H1 (cell line): Measurements from ENCODE around the gene C10orf120. TPM values are rescaled to one million over a fixed set of nuclear protein-coding genes. Genes with fewer than 3 reads are reported as not detected.

ENCODE experiments used
- CBX5 ChIP-seq: fragments of 300-800, 300-1000 bp; sonication (generic); IDR thresholded peaks from 2 replicates; pipeline ENCODE4 v1.7.1; 2016; ENCODE audit warnings: antibody characterized with exemption, low read length, low read depth
- PHF8 ChIP-seq: fragments of 200-600 bp; sonication (generic); conservative IDR thresholded peaks from 2 replicates; pipeline ENCODE4 v1.7.1; 2012; ENCODE audit warnings: low read depth, mild to moderate bottlenecking, inconsistent platforms, low read length, moderate library complexity
- polyA plus RNA-seq, 7 experiments: library from polyadenylated mRNA; depleted of rRNA in 3 of 7; stranded (reverse) in 5 of 7; unstranded in 2 of 7; fragments of >200 nt in 5 of 7; fragments of 200-250 nt in 2 of 7; gene quantifications; 1 replicate in 5 of 7; 2 replicates in 1 of 7; 4 replicates in 1 of 7; pipeline versions ENCODE4 v1.2.1 to v1.2.3, GENCODE V29; 2011 to 2013; ENCODE audit warnings: missing spikeins in 2 of 7, mixed read lengths in 2 of 7
- total RNA-seq: library from RNA; stranded (reverse); fragmentation: NEBNext Ultra II Directional; extraction: Animal tissue kit (Norgen Biotek cat#: 25700); gene quantifications from 2 replicates; pipeline ENCODE4 v1.2.1, GENCODE V29; 2021

C10orf120 gene
- total and polyA plus RNA-seq, 2 of the 8 experiments (the other 6 are each of a cell fraction or from before 2014, with no cell fraction given): not detected

DNA sequence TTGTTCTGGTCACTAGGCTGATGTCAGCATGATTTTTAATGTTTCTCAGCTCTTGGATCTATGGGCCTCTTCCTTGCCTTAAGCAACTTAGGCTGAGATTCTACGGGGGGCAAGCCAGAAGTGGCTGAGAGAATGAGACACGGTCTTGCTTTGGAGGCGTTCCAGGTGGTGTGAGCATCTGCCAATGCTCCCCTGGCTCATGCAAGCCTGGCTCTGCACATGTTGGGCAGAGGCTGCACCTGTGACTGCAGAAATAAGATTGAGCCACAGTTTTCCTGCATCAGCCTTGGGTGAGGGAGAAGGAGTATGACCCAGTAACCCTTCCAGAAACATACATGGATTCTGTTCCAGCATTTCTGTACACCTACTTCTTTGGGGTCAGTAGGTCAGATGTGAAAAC lies 41.9 kb downstream of the C10orf120 start (continued):
- no peak for TF ChIP-seq PHF8
- TF ChIP-seq CBX5: no peak
